ENCODE data around the gene ALK.

DNA sequence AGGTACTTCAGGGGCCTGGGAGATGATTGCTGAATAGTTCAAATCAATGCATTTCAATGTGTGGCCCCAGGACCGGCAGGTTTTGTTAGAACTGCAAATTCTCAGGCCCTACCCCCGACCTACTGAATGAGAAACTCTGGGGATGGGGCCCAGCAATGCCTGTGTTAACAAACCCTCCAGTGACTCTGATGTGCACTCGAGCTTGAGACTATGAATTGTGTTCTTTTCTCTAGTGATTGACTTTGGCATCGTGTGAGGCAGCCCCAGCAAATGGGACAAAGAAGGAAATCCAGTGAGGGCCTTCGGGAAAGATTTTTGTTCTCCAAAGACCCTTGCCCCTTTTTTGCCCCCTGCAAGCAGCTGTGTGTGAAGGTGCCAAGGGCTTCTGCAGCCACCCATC is 22.4 kb downstream of the ALK start:
- TF ChIP-seq, protein P1, sequence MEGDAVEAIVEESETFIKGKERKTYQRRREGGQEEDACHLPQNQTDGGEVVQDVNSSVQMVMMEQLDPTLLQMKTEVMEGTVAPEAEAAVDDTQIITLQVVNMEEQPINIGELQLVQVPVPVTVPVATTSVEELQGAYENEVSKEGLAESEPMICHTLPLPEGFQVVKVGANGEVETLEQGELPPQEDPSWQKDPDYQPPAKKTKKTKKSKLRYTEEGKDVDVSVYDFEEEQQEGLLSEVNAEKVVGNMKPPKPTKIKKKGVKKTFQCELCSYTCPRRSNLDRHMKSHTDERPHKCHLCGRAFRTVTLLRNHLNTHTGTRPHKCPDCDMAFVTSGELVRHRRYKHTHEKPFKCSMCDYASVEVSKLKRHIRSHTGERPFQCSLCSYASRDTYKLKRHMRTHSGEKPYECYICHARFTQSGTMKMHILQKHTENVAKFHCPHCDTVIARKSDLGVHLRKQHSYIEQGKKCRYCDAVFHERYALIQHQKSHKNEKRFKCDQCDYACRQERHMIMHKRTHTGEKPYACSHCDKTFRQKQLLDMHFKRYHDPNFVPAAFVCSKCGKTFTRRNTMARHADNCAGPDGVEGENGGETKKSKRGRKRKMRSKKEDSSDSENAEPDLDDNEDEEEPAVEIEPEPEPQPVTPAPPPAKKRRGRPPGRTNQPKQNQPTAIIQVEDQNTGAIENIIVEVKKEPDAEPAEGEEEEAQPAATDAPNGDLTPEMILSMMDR (IDR thresholded peaks at IDR 0.05), result no peak
- TF ChIP-seq POLR2A (IDR thresholded peaks at IDR 0.05), result no peak
- no peak for TF ChIP-seq POLR2AphosphoS5 (IDR thresholded peaks at IDR 0.05)
- TF ChIP-seq EP300 (IDR thresholded peaks at IDR 0.05), result no peak

Measured in sigmoid colon (tissue), 4 donors.